Endothelial cell of umbilical vein (primary cell): ENCODE data around the gene KRABD2.

ENCODE experiments used
- CTCF ChIP-seq, 2 donors: IDR thresholded peaks; 1 replicate in 1 of 2; 2 replicates in 1 of 2; pipeline ENCODE4 v1.5.1; 2011; ENCODE audit warnings: low read length in 2 of 2, mild to moderate bottlenecking in 2 of 2, moderate library complexity in 2 of 2, control low read depth in 1 of 2, inconsistent platforms in 1 of 2, low read depth in 1 of 2; ENCODE audit not compliant: insufficient read depth in 1 of 2; ENCODE audit errors: extremely low read depth in 1 of 2
- MYC ChIP-seq: IDR thresholded peaks from one replicate; pipeline ENCODE4 v1.6.1; 2011; ENCODE audit warnings: mild to moderate bottlenecking, low read depth, low read length
- POLR2A ChIP-seq: IDR thresholded peaks from 2 replicates; pipeline ENCODE4 v1.6.1; 2012; ENCODE audit warnings: low read depth, mild to moderate bottlenecking, control low read depth, low read length
- POLR2AphosphoS5 ChIP-seq: IDR thresholded peaks from 2 replicates; pipeline ENCODE4 v1.6.1; 2012; ENCODE audit warnings: low read depth, mild to moderate bottlenecking, control low read depth, low read length, moderate library complexity; ENCODE audit not compliant: insufficient read depth
- TF ChIP-seq, protein P1 (sequence below): IDR thresholded peaks from 2 replicates; pipeline ENCODE4 v1.6.1; 2011; ENCODE audit not compliant: insufficient read depth, insufficient read length

DNA sequence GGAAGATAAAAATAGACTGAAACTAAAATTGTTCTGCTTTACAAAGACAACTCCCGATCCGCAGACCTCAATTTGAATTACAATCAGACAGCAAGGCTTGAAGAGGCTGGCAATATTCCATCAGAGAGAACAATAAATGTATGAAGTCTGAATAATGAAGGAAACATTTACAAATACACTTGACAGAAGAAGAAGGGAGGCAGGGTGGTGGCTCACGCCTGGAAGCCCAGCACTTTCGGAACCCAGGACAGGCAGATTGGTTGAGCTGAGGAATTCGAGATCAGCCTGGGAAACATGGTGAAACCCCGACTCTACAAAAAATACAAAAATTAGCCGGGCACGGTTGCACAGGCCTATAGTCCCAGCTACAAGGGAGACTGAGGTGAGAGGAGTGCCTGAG is 22.3 kb downstream of the KRABD2 start:
- TF ChIP-seq CTCF (IDR thresholded peaks at IDR 0.05; ENCODE audit: extremely low read depth in 1 of 2, insufficient read depth in 1 of 2, low read depth in 1 of 2, low read length in 2 of 2) (no peak), POLR2AphosphoS5 (no peak), MYC (no peak), POLR2A (no peak)
- TF ChIP-seq, protein P1, sequence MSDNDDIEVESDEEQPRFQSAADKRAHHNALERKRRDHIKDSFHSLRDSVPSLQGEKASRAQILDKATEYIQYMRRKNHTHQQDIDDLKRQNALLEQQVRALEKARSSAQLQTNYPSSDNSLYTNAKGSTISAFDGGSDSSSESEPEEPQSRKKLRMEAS: no peak
